CD14-positive monocyte (primary cell): ENCODE measurements around the gene FANCI. TPM values are rescaled to one million over a fixed set of nuclear protein-coding genes. Genes with fewer than 3 reads are reported as not detected.

Experiments
- DNase-seq, 3 donors: peaks; one replicate each; pipeline ENCODE4 v3.0.0-alpha.2; 2011 to 2022
- H2AFZ ChIP-seq: 2 replicates; pipeline ENCODE4 v1.6.0; 2012; ENCODE audit warnings: mild to moderate bottlenecking, low read depth, low read length, inconsistent platforms; ENCODE audit not compliant: insufficient read depth, poor library complexity, severe bottlenecking
- H3K27ac ChIP-seq, 2 donors: 1 replicate in 1 of 2; 2 replicates in 1 of 2; pipeline ENCODE4 v1.5.1; 2012 to 2013; ENCODE audit warnings: low read length in 2 of 2, control low read depth in 1 of 2, inconsistent platforms in 1 of 2, low read depth in 1 of 2, mild to moderate bottlenecking in 1 of 2
- H3K27me3 ChIP-seq, 2 donors: one replicate each; pipeline versions ENCODE4 v1.6.0 to v1.6.1; 2011 to 2013; ENCODE audit warnings: low read length in 2 of 2; ENCODE audit not compliant: control insufficient read depth in 2 of 2, insufficient read depth in 2 of 2
- H3K36me3 ChIP-seq, 2 donors: replicated peaks in 1 of 2; 1 replicate in 1 of 2; 2 replicates in 1 of 2; pipeline versions ENCODE4 v1.5.1 to v1.6.1; 2012 to 2013; ENCODE audit warnings: low read length in 2 of 2, control low read depth in 1 of 2, inconsistent platforms in 1 of 2, mild to moderate bottlenecking in 1 of 2; ENCODE audit not compliant: insufficient read depth in 2 of 2, control insufficient read depth in 1 of 2
- H3K4me1 ChIP-seq, 2 donors: 1 replicate in 1 of 2; 2 replicates in 1 of 2; pipeline versions ENCODE4 v1.5.1 to v1.6.1; 2012 to 2013; ENCODE audit warnings: low read length in 2 of 2, control low read depth in 1 of 2, inconsistent platforms in 1 of 2, mild to moderate bottlenecking in 1 of 2, moderate library complexity in 1 of 2; ENCODE audit not compliant: insufficient read depth in 2 of 2, control insufficient read depth in 1 of 2
- H3K4me2 ChIP-seq: replicated peaks from 2 replicates; pipeline ENCODE3; 2012; ENCODE audit warnings: low read length, moderate library complexity, mild to moderate bottlenecking; ENCODE audit not compliant: poor library complexity, severe bottlenecking; ENCODE audit errors: extremely low read depth
- H3K4me3 ChIP-seq, 3 experiments: fragments of 200-600 bp in 1 of 3; sonication (generic) in 1 of 3; replicated peaks in 1 of 3; 1 replicate in 2 of 3; 2 replicates in 1 of 3; pipeline ENCODE4 v1.5.1; 2011 to 2013; ENCODE audit warnings: low read length in 3 of 3, mild to moderate bottlenecking in 3 of 3, control low read depth in 2 of 3, low read depth in 2 of 3, inconsistent platforms in 1 of 3, moderate library complexity in 1 of 3
- H3K79me2 ChIP-seq: 2 replicates; pipeline ENCODE4 v1.6.0; 2012; ENCODE audit warnings: mild to moderate bottlenecking, control low read depth, inconsistent platforms, low read length, moderate library complexity; ENCODE audit not compliant: insufficient read depth
- H3K9ac ChIP-seq: 2 replicates; pipeline ENCODE4 v1.6.0; 2017; ENCODE audit warnings: low read length, mild to moderate bottlenecking; ENCODE audit not compliant: insufficient read depth, poor library complexity, severe bottlenecking
- H3K9me3 ChIP-seq, 2 donors: replicated peaks in 1 of 2; 1 replicate in 1 of 2; 2 replicates in 1 of 2; pipeline versions ENCODE4 v1.5.1 to v1.6.1; 2012 to 2013; ENCODE audit warnings: low read length in 2 of 2, control low read depth in 1 of 2; ENCODE audit not compliant: control insufficient read depth in 1 of 2, insufficient read depth in 1 of 2
- H4K20me1 ChIP-seq: 2 replicates; pipeline ENCODE4 v1.6.0; 2012; ENCODE audit warnings: mild to moderate bottlenecking, low read length, control low read depth, moderate library complexity; ENCODE audit not compliant: insufficient read depth
- H3K27ac Mint-ChIP-seq, 7 donors: one replicate each; pipeline ENCODE4 v1.8.0; 2020; ENCODE audit warnings: mild to moderate bottlenecking in 7 of 7, mixed read lengths in 7 of 7, moderate library complexity in 6 of 7, inconsistent platforms in 2 of 7
- H3K27me3 Mint-ChIP-seq, 3 donors: one replicate each; pipeline ENCODE4 v1.8.0; 2021 to 2022; ENCODE audit warnings: low read depth in 3 of 3, mild to moderate bottlenecking in 3 of 3, mixed read lengths in 3 of 3, moderate library complexity in 3 of 3, inconsistent platforms in 1 of 3
- H3K36me3 Mint-ChIP-seq, 2 donors: one replicate each; pipeline ENCODE4 v1.8.0; 2020; ENCODE audit warnings: mixed read lengths in 2 of 2, inconsistent platforms in 1 of 2, mild to moderate bottlenecking in 1 of 2
- H3K4me1 Mint-ChIP-seq: one replicate; pipeline ENCODE4 v1.8.0; 2020; ENCODE audit warnings: mild to moderate bottlenecking, mixed read lengths
- H3K4me3 Mint-ChIP-seq, 2 donors: one replicate each; pipeline ENCODE4 v1.8.0; 2020; ENCODE audit warnings: mild to moderate bottlenecking in 2 of 2, mixed read lengths in 2 of 2, moderate library complexity in 1 of 2
- H3K9me3 Mint-ChIP-seq, 7 donors: one replicate each; pipeline ENCODE4 v1.8.0; 2020 to 2022; ENCODE audit warnings: mixed read lengths in 7 of 7, mild to moderate bottlenecking in 6 of 7, moderate library complexity in 6 of 7, inconsistent platforms in 2 of 7
- WGBS: methylation state at CpG from one replicate; pipeline ENCODE4 v1.1.5; 2013; ENCODE audit warnings: missing lambda C conversion rate; ENCODE audit not compliant: insufficient coverage; 5-methylcytosine and 5-hydroxymethylcytosine counted together
- intact Hi-C, 2 donors: fragments of 100-400 bp; cut with micrococcal nuclease; formaldehyde crosslinking; loops; one replicate each; pipeline versions ENCODE4 v1.15.0 to v1.15.1; 2023
- polyA plus RNA-seq, 3 donors: library from polyadenylated mRNA; depleted of rRNA in 1 of 3; unstranded in 2 of 3; stranded (reverse) in 1 of 3; fragments of 300-500 nt in 2 of 3; fragments of >200 nt in 1 of 3; fragmentation: Illumina TruSeq in 2 of 3; gene quantifications; 1 replicate in 2 of 3; 2 replicates in 1 of 3; pipeline ENCODE4 v1.2.3, GENCODE V29; 2012 to 2021
- TF ChIP-seq, protein P1 (sequence below): fragments of 200-600 bp; IDR thresholded peaks from one replicate; pipeline ENCODE4 v1.8.0; 2022; ENCODE audit warnings: antibody characterized with exemption, mild to moderate bottlenecking

The FANCI gene
- polyA plus RNA-seq, 3 donors: 1.4 to 2.6 (median 1.5) TPM

DNA sequence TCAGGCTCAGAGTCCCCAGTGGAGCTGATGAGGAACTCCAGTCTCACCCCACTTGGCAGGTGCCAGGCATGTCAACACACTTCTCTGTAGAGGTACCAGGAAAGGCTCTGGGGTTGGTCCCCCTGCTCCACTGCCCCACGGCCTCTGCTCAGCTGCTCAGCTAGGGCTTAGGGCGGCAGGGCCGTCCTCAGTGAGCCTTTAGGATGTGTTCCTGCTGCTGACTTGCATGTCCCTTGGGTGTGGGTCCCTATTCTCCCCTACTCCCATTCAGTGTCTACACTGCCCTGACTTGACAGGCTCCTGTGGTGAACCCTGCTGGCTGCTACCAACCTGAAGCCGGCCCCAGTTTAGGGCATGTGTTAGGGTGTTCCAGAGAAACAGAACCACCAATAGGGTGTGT is 108.7 kb downstream of the FANCI start:
- intact Hi-C loops: loop anchor here in 1 of 2 donors (10.0 kb wide), 1 partner anchor 202 kb away; no protein-coding TSS in a partner anchor
- Histone ChIP-seq H3K79me2 (no peaks in the 10 kb centered on the region), H3K27me3 (peaks cover 8 to 48% of the 10 kb centered on the region in 2 donors), H3K4me1 (no peaks in the 10 kb centered on the region), H3K9ac (no peak overlapping the region), H3K4me2 (no peak overlapping the region), H3K9me3 (no peaks in the 10 kb centered on the region), H3K4me3 (no peak overlapping the region), H4K20me1 (no peaks in the 10 kb centered on the region), H3K27ac (no peak overlapping the region), H2AFZ (no peak overlapping the region), H3K36me3 (no peaks in the 10 kb centered on the region)
- Mint-ChIP-seq H3K36me3 (peaks cover 0 to 2% of the 10 kb centered on the region in 2 donors), H3K27ac (no peak overlapping the region), H3K9me3 (peaks cover 0 to 2% (median 0%) of the 10 kb centered on the region in 7 donors), H3K27me3 (peaks cover 39 to 57% (median 41%) of the 10 kb centered on the region in 3 donors), H3K4me3 (no peak overlapping the region), H3K4me1 (no peaks in the 10 kb centered on the region)
- WGBS: 80% methylated on average over 3 of the region's 4 CpGs
- TF ChIP-seq, protein P1, sequence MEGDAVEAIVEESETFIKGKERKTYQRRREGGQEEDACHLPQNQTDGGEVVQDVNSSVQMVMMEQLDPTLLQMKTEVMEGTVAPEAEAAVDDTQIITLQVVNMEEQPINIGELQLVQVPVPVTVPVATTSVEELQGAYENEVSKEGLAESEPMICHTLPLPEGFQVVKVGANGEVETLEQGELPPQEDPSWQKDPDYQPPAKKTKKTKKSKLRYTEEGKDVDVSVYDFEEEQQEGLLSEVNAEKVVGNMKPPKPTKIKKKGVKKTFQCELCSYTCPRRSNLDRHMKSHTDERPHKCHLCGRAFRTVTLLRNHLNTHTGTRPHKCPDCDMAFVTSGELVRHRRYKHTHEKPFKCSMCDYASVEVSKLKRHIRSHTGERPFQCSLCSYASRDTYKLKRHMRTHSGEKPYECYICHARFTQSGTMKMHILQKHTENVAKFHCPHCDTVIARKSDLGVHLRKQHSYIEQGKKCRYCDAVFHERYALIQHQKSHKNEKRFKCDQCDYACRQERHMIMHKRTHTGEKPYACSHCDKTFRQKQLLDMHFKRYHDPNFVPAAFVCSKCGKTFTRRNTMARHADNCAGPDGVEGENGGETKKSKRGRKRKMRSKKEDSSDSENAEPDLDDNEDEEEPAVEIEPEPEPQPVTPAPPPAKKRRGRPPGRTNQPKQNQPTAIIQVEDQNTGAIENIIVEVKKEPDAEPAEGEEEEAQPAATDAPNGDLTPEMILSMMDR: no peak
- DNase-seq: no peak

DNA sequence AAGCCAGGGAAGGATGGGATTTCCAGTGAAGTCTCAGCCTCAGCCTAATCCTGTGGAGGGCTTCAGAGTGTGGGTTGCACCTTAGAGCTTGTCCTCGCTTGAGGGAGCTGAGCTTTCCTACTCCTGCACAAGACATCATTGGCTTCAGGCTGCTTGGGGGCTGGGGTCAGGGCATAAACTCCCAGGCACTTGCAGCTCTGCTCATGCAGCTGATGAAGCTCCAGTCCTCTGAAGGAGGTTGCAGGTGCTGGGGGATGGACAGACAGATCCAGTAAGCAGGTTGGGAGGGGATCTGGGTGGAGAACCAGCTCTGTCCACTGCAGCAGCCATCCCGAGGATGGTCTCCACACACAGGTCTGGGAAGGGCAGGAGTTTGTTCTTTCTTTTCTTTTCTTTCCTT is 110.2 kb downstream of the FANCI start:
- H3K27ac ChIP-seq: no peak overlapping the region
- Mint-ChIP-seq H3K9me3 (peaks cover 0 to 2% (median 0%) of the 10 kb centered on the region in 7 donors), H3K27me3 (peaks cover 51 to 69% (median 52%) of the 10 kb centered on the region in 3 donors), H3K4me3 (no peak overlapping the region), H3K4me1 (peaks cover 4% of the 10 kb centered on the region), H3K27ac (no peak overlapping the region), H3K36me3 (peaks cover 0 to 2% of the 10 kb centered on the region in 2 donors)
- H3K4me1 ChIP-seq: peaks cover 0 to 5% of the 10 kb centered on the region in 2 donors
- H3K4me3 ChIP-seq: no peak overlapping the region
- DNase-seq: no peak
- no peak overlapping the region for H3K4me2 ChIP-seq
- no peaks in the 10 kb centered on the region for H3K79me2 ChIP-seq
- peaks cover 17 to 57% of the 10 kb centered on the region in 2 donors for H3K27me3 ChIP-seq
- intact Hi-C loops: loop anchor here in 1 of 2 donors (10.0 kb wide), 1 partner anchor 201 kb away; no protein-coding TSS in a partner anchor
- 80% methylated on average over 1 of the region's 2 CpGs for WGBS
- no peaks in the 10 kb centered on the region for H3K36me3 ChIP-seq
- H4K20me1 ChIP-seq: no peaks in the 10 kb centered on the region
- no peak overlapping the region for H2AFZ ChIP-seq
- no peak overlapping the region for H3K9ac ChIP-seq
- H3K9me3 ChIP-seq: no peaks in the 10 kb centered on the region
- TF ChIP-seq, protein P1: no peak
